OCI-LY7 (cell line): ENCODE measurements around the gene PNMA6E. TPM values are rescaled to one million over a fixed set of nuclear protein-coding genes. Genes with fewer than 3 reads are reported as not detected.

Experiments
- BruUV-seq: library from RNA; stranded (reverse); fragments of 400-500 nt; replicated peaks from 2 replicates; lab custom pipeline; 2021; lab: Mats Ljungman, UMichigan
- CTCF ChIA-PET: fragments of 300-600 bp; sonication (Branson Sonifier 250); formaldehyde crosslinking; loops from one replicate; lab custom pipeline; 2022; ENCODE audit warnings: antibody characterized with exemption; ENCODE audit not compliant: unreplicated experiment; lab: Charles Lee
- POLR2A ChIA-PET: fragments of 300-600 bp; sonication (Branson Sonifier 250); formaldehyde crosslinking; loops from one replicate; lab custom pipeline; 2022; ENCODE audit warnings: antibody characterized with exemption; lab: Charles Lee
- DNase-seq: peaks from one replicate; pipeline ENCODE4 v3.0.0-alpha.2; 2015; ENCODE audit warnings: low spot score
- H2AFZ ChIP-seq: fragments of 200-600 bp; sonication (generic), shearing (Covaris generic); 2 replicates; pipeline ENCODE4 v1.6.1; 2014; ENCODE audit warnings: mild to moderate bottlenecking, antibody characterized with exemption, low read length, moderate library complexity
- H3K27ac ChIP-seq: fragments of 200-600 bp; sonication (generic); 2 replicates; pipeline ENCODE4 v1.5.1; 2014; ENCODE audit warnings: mixed run types, low read depth, mild to moderate bottlenecking, moderate library complexity, low read length, inconsistent platforms; ENCODE audit not compliant: poor library complexity, severe bottlenecking
- H3K36me3 ChIP-seq: fragments of 200-600 bp; sonication (generic); 2 replicates; pipeline ENCODE4 v1.6.1; 2014; ENCODE audit warnings: mild to moderate bottlenecking, antibody characterized with exemption, low read length, moderate library complexity, mixed read lengths; ENCODE audit not compliant: insufficient read depth
- H3K4me1 ChIP-seq: fragments of 200-600 bp; sonication (generic); 2 replicates; pipeline ENCODE4 v1.5.1; 2014; ENCODE audit warnings: mild to moderate bottlenecking, low read length; ENCODE audit not compliant: insufficient read depth, poor library complexity, severe bottlenecking
- H3K4me2 ChIP-seq: fragments of 200-600 bp; sonication (generic); 2 replicates; pipeline ENCODE4 v1.6.1; 2014; ENCODE audit warnings: mild to moderate bottlenecking, low read length
- H3K4me3 ChIP-seq: fragments of 200-600 bp; sonication (generic); 2 replicates; pipeline ENCODE4 v1.5.1; 2014; ENCODE audit warnings: mild to moderate bottlenecking, low read depth, low read length; ENCODE audit not compliant: poor library complexity, severe bottlenecking
- H3K79me2 ChIP-seq: fragments of 200-600 bp; sonication (generic); 2 replicates; pipeline ENCODE4 v1.6.1; 2016; ENCODE audit warnings: low read depth, mild to moderate bottlenecking, low read length, moderate library complexity, mixed read lengths; ENCODE audit not compliant: insufficient read depth
- H3K9me2 ChIP-seq: fragments of 200-600 bp; sonication (generic); 2 replicates; pipeline ENCODE4 v1.6.1; 2016; ENCODE audit warnings: mild to moderate bottlenecking, low read length, mixed read lengths; ENCODE audit not compliant: insufficient read depth
- H3K9me3 ChIP-seq: fragments of 200-600 bp; sonication (generic); 2 replicates; pipeline ENCODE4 v1.6.1; 2014; ENCODE audit warnings: mild to moderate bottlenecking, mixed run types, low read length, mixed read lengths
- H4K20me1 ChIP-seq: fragments of 200-600 bp; sonication (generic); 2 replicates; pipeline ENCODE4 v1.6.1; 2014; ENCODE audit warnings: mild to moderate bottlenecking, antibody characterized with exemption, low read length, moderate library complexity, mixed read lengths; ENCODE audit not compliant: insufficient read depth
- EZH2phosphoT487 ChIP-seq: fragments of 200-600 bp; sonication (generic); IDR thresholded peaks from 2 replicates; pipeline ENCODE4 v1.6.1; 2018; ENCODE audit warnings: low read depth, borderline replicate concordance, mild to moderate bottlenecking, mixed run types, antibody characterized with exemption, low read length, moderate library complexity, mixed read lengths
- intact Hi-C: fragments of 100-400 bp; cut with micrococcal nuclease; formaldehyde crosslinking; loops from one replicate; pipeline ENCODE4 v1.10.0; 2022; ENCODE audit not compliant: unreplicated experiment
- total RNA-seq, 2 experiments: library from RNA; depleted of rRNA in 1 of 2; stranded (reverse); fragments of >200 nt in 1 of 2; shearing (Covaris generic) in 1 of 2; gene quantifications; 2 replicates each; pipeline ENCODE4 v1.2.3, GENCODE V29; 2014 to 2022
- TF ChIP-seq, protein P1 (sequence below): fragments of 200-600 bp; sonication (generic); conservative IDR thresholded peaks from 2 replicates; pipeline ENCODE4 v1.5.1; 2014; ENCODE audit warnings: mild to moderate bottlenecking, antibody characterized with exemption, low read length, moderate library complexity, mixed read lengths

PNMA6E gene
- total RNA-seq, 2 experiments from 2014 or later = not detected

DNA sequence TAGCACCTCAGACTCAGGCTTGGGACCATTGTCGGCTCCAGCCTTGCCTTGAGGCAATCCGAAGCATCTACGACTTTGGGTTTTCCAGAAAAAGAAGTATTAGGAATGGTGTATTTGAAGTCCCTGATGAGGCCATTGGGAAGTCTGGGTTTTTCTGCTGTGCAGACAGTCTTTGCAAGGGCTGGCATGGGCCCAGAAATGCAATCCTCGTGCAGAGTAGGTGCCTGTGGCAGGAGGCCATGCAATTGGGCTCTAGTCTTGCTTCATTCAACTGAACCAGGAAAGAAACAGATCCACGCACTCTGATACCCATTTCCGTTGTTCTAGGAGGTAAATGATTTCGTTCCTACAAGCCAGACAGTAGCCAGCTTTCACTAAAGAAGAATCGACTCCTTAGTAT, 22.5 kb upstream of the PNMA6E start:
- no peaks in the 10 kb centered on the region for H3K9me3 ChIP-seq
- no peak overlapping the region for H3K4me2 ChIP-seq
- H3K4me1 ChIP-seq = no peaks in the 10 kb centered on the region
- H4K20me1 ChIP-seq = no peaks in the 10 kb centered on the region
- no peak overlapping the region for H3K4me3 ChIP-seq
- no peak overlapping the region for H3K27ac ChIP-seq
- CTCF ChIA-PET = no interaction called here
- intact Hi-C loops = no loop called here
- H3K9me2 ChIP-seq = no peaks in the 10 kb centered on the region
- H3K79me2 ChIP-seq = no peaks in the 10 kb centered on the region
- no peak overlapping the region for H2AFZ ChIP-seq
- TF ChIP-seq, protein P1, sequence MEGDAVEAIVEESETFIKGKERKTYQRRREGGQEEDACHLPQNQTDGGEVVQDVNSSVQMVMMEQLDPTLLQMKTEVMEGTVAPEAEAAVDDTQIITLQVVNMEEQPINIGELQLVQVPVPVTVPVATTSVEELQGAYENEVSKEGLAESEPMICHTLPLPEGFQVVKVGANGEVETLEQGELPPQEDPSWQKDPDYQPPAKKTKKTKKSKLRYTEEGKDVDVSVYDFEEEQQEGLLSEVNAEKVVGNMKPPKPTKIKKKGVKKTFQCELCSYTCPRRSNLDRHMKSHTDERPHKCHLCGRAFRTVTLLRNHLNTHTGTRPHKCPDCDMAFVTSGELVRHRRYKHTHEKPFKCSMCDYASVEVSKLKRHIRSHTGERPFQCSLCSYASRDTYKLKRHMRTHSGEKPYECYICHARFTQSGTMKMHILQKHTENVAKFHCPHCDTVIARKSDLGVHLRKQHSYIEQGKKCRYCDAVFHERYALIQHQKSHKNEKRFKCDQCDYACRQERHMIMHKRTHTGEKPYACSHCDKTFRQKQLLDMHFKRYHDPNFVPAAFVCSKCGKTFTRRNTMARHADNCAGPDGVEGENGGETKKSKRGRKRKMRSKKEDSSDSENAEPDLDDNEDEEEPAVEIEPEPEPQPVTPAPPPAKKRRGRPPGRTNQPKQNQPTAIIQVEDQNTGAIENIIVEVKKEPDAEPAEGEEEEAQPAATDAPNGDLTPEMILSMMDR = no peak
- TF ChIP-seq EZH2phosphoT487 = no peak
- BruUV-seq = no TSS peak
- POLR2A ChIA-PET = no interaction called here
- no peak for DNase-seq
- no peaks in the 10 kb centered on the region for H3K36me3 ChIP-seq

GRCh38 chrX:153421856-153422255, 20.7 kb upstream of the PNMA6E start:
- Histone ChIP-seq H3K9me2 (no peaks in the 10 kb centered on the region), H2AFZ (no peak overlapping the region), H3K4me3 (no peak overlapping the region), H3K9me3 (no peaks in the 10 kb centered on the region), H3K36me3 (no peaks in the 10 kb centered on the region), H3K79me2 (no peaks in the 10 kb centered on the region), H3K4me2 (no peak overlapping the region), H4K20me1 (no peaks in the 10 kb centered on the region), H3K4me1 (no peaks in the 10 kb centered on the region), H3K27ac (no peak overlapping the region)
- CTCF ChIA-PET = no interaction called here
- BruUV-seq = no TSS peak
- TF ChIP-seq, protein P1 = no peak
- no peak for TF ChIP-seq EZH2phosphoT487
- DNase-seq = no peak
- POLR2A ChIA-PET = no interaction called here
- intact Hi-C loops = no loop called here

GRCh38 chrX:153420851-153421599, 19.9 kb upstream of the PNMA6E start:
- Histone ChIP-seq H3K79me2 (no peaks in the 10 kb centered on the region), H3K9me3 (no peaks in the 10 kb centered on the region), H3K4me2 (no peak overlapping the region), H3K36me3 (no peaks in the 10 kb centered on the region), H3K4me1 (no peaks in the 10 kb centered on the region), H3K9me2 (no peaks in the 10 kb centered on the region), H4K20me1 (no peaks in the 10 kb centered on the region), H2AFZ (no peak overlapping the region), H3K4me3 (no peak overlapping the region), H3K27ac (no peak overlapping the region)
- no TSS peak for BruUV-seq
- CTCF ChIA-PET = no interaction called here
- POLR2A ChIA-PET = interaction anchor here (0.5 kb wide), 1 partner anchor 390 kb away, joined by 4 read pairs; no protein-coding TSS in a partner anchor
- DNase-seq = no peak
- intact Hi-C loops = no loop called here
- TF ChIP-seq, protein P1 = no peak
- TF ChIP-seq EZH2phosphoT487 = no peak
